BE2C (cell line): ENCODE data around the gene MKKS.

Experiments
- DNase-seq: peaks from one replicate; pipeline ENCODE4 v3.0.0-alpha.2; 2020
- H3K27me3 ChIP-seq: fragments of 250-450 bp; sonication (Bioruptor Pico); 2 replicates; pipeline ENCODE4 v1.5.1; 2020; ENCODE audit warnings: mild to moderate bottlenecking
- H3K36me3 ChIP-seq: fragments of 250-450 bp; sonication (Bioruptor Pico); 2 replicates; pipeline ENCODE4 v1.5.1; 2020; ENCODE audit warnings: mild to moderate bottlenecking
- H3K4me1 ChIP-seq: fragments of 250-450 bp; sonication (Bioruptor Pico); 2 replicates; pipeline ENCODE4 v1.5.1; 2020
- H3K4me3 ChIP-seq: 2 replicates; pipeline ENCODE4 v1.5.1; 2011; ENCODE audit warnings: low read depth, low read length
- H3K9me3 ChIP-seq: fragments of 250-450 bp; sonication (Bioruptor Pico); 2 replicates; pipeline ENCODE4 v1.5.1; 2020
- TF ChIP-seq, protein P1 (sequence below): IDR thresholded peaks from 2 replicates; pipeline ENCODE4 v1.5.1; 2012; ENCODE audit warnings: mild to moderate bottlenecking, low read depth, low read length

Gene MKKS

DNA sequence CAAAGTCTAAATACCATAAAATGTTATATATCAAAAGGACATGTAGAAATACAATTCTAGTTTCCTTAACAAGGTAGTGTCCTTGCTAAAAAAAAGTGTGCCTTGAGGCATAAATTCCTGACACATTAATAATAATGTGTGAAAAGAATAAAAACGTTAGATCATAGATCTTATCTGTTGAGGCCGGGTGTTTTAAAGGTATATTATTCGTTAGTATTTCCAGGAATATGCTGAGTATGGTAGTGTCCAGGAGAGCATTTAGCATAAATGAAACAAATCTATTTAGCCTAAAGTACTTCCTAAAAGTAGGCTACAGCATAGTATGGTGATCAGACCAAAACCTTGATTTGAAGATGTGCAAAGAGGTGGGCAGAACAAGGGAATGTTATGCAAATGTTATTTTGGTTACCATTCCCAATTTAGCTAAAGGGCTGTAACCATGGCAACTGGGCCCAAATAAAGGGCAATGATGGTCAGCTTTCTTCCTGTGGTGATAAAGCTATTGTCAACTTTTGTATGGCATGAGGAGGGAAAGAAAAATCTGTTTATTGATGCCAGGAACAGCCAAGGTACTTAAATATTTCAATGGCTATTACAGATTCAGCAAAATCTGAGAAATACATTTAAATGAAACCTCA is 18.9 kb downstream of the MKKS start:
- TF ChIP-seq, protein P1, sequence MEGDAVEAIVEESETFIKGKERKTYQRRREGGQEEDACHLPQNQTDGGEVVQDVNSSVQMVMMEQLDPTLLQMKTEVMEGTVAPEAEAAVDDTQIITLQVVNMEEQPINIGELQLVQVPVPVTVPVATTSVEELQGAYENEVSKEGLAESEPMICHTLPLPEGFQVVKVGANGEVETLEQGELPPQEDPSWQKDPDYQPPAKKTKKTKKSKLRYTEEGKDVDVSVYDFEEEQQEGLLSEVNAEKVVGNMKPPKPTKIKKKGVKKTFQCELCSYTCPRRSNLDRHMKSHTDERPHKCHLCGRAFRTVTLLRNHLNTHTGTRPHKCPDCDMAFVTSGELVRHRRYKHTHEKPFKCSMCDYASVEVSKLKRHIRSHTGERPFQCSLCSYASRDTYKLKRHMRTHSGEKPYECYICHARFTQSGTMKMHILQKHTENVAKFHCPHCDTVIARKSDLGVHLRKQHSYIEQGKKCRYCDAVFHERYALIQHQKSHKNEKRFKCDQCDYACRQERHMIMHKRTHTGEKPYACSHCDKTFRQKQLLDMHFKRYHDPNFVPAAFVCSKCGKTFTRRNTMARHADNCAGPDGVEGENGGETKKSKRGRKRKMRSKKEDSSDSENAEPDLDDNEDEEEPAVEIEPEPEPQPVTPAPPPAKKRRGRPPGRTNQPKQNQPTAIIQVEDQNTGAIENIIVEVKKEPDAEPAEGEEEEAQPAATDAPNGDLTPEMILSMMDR: no peak
- no peaks in the 10 kb centered on the region for H3K4me1 ChIP-seq
- peaks cover 22% of the 10 kb centered on the region for H3K36me3 ChIP-seq
- no peaks in the 10 kb centered on the region for H3K27me3 ChIP-seq
- no peaks in the 10 kb centered on the region for H3K9me3 ChIP-seq
- H3K4me3 ChIP-seq: no peak overlapping the region
- DNase-seq: no peak

DNA sequence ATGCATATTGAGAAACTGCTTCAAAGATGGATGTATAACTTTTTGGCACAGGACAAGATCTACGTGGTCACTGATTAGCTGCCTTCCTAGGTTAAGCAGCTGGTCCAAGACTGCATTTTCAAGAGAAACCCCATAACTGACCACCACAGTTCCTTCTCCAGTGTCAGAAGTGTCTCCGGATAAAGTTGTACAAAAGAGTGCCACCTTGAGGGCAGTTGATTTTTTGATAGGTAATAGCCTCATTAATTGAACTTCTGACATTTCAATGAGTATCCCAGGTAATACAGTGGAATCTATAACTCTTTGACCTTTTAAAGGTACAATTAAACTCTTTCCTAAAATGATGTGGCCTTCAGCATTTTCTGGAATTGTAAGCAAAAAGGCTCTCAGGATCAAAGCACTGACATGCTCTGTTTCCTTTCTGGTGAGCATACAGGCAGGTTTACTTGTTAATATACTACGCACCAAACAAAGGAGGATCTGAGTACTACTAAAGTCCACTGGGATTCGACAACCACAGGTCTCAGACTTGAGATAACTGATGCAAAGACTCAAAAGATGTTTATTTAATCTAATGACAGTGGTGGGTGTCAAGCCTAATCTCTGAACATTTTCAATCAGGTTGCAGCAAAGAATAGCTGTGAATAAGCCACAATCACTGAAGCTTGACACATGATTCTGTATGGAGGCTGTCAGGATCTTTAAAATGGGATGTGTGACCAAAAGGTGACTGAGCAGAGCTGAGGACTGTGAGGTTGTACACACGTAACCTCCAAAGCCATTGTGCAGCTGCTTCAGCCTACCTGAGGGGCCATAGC is 21.2 kb downstream of the MKKS start:
- TF ChIP-seq, protein P1: peak; percentile 42
- DNase-seq: no peak
- Histone ChIP-seq H3K9me3 (no peaks in the 10 kb centered on the region), H3K4me3 (no peak overlapping the region), H3K36me3 (peaks cover 12% of the 10 kb centered on the region), H3K4me1 (no peaks in the 10 kb centered on the region), H3K27me3 (no peaks in the 10 kb centered on the region)

DNA sequence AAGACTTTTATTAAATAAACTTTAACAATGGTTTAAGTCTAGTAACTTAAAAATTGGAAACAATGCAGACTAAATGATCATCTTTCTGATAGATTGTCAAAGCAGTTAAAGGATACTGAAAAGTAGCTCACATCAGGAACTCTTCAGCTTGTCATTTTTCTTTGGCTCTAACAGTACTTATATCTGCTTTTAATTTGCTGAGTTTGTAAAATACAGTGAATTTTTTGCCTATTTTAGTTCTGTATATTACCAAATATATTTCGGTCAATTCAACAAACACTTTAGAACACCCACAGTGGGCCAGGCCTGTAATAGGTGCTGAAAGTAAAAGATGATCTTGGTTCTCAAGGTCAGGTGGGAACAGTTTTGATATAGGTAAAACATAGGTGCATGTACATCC is 22.3 kb downstream of the MKKS start:
- no peaks in the 10 kb centered on the region for H3K4me1 ChIP-seq
- DNase-seq: no peak

DNA sequence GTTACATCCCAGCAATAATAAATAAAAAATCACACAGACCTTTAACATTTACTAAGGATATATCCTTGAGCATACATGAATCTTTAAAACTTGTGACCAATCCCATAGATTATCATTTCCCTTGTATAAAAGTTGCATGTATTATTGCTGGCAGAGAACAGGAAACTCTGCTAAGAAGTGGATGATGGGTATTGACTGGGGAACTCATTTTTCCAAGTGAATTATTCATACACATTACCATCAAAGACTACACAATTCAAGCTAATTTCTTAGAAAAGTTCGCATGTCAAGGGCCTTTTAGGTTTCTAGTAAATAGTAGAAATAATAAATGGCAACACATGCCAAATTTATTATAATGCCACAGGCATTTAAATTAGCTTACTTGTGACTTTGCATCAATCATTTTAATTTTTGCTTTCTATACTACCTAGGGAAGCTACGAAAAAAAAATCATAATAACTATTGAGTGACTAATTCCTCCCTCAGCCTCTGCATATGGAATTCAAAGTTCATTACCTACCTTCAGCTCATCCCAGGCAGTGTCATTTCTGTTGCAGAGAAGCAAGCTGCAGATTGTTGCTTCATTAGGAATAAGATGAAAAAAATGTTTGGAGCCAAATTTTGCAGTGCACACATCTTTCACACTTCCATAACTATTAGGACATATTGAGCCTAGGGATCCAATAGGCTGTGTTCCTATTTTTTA is 25.8 kb downstream of the MKKS start:
- TF ChIP-seq, protein P1: no peak

More for the DNA sequence above, 22.3 kb downstream of the MKKS start:
- no peak overlapping the region for H3K4me3 ChIP-seq
- H3K36me3 ChIP-seq: peaks cover 11% of the 10 kb centered on the region
- TF ChIP-seq, protein P1: no peak
- no peaks in the 10 kb centered on the region for H3K9me3 ChIP-seq
- no peaks in the 10 kb centered on the region for H3K27me3 ChIP-seq

DNA sequence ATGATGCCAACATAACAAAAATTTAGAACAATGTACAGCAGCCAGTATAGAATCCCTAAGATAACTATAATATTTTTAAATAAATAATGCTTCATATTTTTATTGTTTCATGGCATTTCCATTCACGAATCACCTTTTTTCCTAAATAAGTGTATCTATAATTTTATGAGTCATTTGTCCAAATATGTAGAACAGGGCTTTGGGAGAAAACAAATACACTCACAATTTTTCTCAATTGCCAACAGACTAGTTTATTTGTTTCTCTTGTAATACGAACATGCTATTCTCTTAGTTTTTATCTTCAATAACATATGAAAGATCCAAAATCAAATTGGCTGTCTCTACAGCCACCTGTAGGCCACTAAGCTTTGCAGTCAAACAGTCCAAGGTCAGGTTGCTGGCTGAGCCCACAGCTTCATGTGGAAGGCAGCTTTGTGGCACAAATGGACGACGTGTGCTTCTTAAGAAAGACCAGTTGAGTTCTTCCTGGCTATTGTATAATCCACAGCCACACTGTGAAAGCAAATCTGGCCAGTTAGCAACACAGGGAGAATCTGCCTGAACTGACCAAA is 29.0 kb downstream of the MKKS start:
- TF ChIP-seq, protein P1: no peak
- Histone ChIP-seq H3K27me3 (no peaks in the 10 kb centered on the region), H3K36me3 (peaks cover 5% of the 10 kb centered on the region), H3K4me1 (no peaks in the 10 kb centered on the region; the same call in 1 of the 2 replicates), H3K4me3 (no peak overlapping the region), H3K9me3 (no peaks in the 10 kb centered on the region)
- no peak for DNase-seq

More for the DNA sequence above, 25.8 kb downstream of the MKKS start:
- no peak overlapping the region for H3K4me3 ChIP-seq
- no peaks in the 10 kb centered on the region for H3K27me3 ChIP-seq
- H3K4me1 ChIP-seq: no peaks in the 10 kb centered on the region; the same call in 1 of the 2 replicates
- no peaks in the 10 kb centered on the region for H3K9me3 ChIP-seq
- H3K36me3 ChIP-seq: peaks cover 9% of the 10 kb centered on the region
- DNase-seq: no peak
